Stimulated activated CD4-positive, alpha-beta T cell treated with anti-CD3 and anti-CD28 coated beads, Interleukin-2, amount 100 ng/mL, for 4 hours (primary cell): ENCODE data around the gene MVD.
"Not testable (repeated sequence)": the region's sequence is repeated elsewhere in the genome, so short reads cannot be mapped to it uniquely, and the experiment has no call there.

ENCODE experiments used
- DNase-seq: peaks from one replicate; pipeline ENCODE4 v3.0.0-alpha.2; 2020; ENCODE audit warnings: low read depth

The MVD gene

DNA sequence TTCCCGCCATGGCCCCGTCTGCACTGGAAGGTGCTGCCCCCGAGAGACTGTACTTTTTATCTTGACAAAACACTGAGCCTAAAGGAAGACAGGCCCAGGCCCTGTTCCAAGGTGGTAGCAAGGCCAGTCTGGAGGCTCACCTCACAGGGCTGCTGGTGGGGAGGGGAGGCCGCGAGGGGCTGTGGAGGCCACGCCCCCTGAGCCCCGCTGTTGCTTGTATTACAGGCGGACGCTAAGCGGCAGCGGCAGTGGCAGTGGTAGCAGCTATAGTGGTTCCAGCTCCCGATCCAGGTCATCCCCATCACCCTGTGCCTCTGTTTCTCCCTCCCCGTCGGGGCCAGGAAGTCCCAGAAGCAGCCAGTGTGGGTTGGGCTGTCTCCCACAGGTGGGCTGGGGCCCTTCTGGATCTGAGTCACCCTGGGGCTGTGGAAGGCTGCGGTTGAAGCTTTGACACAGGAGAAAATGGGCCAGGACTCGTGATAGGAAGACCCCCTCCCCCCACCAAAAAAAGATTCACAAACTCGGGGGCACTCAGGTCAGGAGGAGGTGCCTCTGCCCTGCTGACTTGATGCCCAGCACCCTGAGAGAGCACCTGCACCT is 37.8 kb downstream of the MVD start:
- no peak for DNase-seq

- no peak for DNase-seq
Measured at GRCh38 chr16:88624481-88624880, 38.4 kb downstream of the MVD start.

GRCh38 chr16:88623858-88624257 is 39.0 kb downstream of the MVD start:
- DNase-seq, result no peak

- no peak for DNase-seq
Measured at GRCh38 chr16:88622866-88623265, 40.0 kb downstream of the MVD start.

DNA sequence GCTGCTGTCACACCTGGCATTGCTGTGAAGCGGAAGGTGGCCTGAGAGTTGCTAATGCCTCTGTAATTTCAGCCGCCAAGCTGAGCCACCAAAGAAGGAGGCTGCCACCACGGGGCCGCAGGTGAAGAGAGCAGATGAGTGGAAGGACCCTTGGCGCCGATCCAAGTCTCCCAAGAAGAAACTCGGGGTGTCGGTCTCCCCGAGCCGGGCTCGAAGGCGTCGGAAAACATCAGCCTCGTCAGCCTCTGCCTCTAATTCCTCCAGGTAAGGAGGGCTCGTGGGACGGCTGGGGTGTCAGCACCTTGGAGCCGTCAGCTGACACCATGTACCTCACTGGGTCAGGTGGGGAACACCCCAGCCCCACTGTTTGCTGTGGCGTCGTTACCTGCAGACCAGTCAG is 40.8 kb downstream of the MVD start:
- DNase-seq, result no peak

- DNase-seq, result peak; percentile 26
Measured at GRCh38 chr16:88619859-88620815, 42.8 kb downstream of the MVD start.

DNA sequence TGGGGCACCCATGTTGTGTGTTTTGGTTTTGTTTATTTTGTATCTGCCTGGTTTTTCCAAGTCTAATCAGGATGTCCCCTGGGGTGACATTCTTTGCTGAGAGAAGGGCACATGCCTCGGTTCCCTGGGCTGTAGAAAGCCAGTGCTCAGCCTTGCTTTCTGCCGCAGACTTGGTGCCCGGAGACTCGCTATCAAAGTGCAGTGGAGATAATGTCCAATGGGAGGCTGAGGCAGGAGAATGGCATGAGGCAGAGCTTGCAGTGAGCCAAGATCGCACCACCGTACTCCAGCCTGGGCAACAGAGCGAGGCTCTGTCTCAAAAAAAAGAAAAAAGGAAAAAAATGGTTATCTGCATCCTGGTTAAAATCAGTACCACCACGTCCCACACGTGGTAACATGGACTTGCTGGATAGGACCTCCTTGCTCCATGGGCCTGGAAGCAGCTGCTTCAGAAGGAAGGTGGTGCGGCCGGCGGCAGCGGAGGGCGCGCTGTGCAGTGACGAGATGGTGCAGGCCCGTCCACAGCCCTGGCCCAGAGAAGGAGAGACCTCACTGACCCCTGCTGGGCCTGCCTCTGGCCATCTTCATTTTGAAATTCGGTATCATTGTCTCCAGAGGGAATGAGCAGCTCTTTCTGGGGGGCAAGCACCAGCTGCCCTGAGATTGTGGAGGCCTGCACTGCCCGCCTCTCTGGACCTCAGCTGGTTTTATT is 43.8 kb downstream of the MVD start:
- no peak for DNase-seq

GRCh38 chr16:88618182-88618955 is 44.5 kb downstream of the MVD start:
- DNase-seq, result no peak

DNA sequence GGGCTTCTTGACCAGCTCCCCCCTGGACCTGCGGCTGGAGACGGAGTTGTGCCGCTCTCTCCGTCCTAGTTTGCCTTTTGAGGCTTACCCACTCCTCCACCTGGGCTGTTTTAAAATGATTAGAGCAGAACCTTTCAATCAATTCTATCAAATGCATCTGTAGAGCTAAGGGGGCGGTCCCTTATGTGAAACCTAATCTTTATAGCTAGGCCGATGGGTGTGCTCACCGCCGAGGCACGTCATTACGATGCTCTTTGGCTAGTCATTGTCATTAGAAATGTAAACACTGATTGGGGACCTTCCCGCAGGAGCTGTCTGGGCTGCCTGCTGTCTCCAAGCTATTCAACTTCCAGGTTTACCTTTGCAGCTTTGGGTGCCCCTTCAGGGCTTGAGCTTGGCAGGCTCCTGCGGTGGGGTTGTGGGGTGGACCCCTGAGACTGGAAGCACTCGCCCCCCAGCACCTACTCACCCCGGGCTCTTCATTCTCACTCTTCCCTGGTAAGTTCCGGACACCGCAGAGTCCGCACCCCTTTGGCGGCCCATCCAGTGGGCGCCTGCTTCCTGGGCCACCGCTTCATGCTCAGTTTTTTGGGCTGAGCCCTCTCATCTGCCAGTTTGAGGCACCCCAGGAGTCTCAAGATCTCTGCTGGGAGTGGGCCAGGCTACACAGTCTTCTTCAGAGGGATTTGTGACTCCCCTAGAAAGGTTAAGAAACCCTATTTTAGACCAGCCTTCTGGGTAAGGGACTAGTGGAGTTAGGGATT is 45.4 kb downstream of the MVD start:
- no peak for DNase-seq

DNA sequence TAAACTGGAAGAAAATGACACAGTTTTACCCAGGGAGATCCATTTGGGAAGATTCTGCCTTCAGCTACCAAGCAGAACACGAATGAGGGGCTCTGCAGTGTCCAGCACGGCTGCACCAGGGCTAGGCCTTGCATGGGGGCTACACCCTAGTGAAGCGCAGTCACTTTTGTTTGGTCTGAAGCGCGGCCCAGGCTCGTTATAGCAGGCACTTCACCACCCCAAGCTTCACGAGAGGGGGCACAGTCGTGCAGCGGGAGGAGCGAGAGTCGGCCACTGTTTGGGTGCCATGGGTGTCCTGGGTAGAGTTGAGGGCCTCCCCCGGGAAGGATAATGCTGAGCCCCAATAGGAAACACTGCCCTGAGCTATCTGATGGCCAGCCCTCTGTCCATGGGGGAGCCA is 46.2 kb downstream of the MVD start:
- DNase-seq, result no peak

DNA sequence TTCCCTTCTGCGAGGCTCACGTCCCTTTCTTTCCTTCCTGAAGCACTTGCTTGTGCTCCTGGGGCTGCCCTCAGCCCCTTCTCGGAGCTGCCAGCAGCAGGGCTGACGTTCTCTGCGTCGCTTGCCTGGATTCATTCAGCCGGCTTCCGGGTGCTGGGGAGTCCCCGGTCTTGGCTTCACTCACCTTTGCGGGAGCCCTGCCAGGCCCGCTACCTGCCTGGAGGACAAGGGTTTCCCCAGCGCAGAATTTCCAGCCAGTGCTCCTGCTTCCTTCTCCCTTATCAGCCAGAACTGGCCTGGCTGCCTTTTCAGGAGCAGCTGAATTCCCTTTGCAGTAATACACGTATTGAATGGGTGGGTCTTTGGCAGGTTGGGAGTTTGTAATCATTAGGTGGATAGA is 46.6 kb downstream of the MVD start:
- DNase-seq, result no peak

DNA sequence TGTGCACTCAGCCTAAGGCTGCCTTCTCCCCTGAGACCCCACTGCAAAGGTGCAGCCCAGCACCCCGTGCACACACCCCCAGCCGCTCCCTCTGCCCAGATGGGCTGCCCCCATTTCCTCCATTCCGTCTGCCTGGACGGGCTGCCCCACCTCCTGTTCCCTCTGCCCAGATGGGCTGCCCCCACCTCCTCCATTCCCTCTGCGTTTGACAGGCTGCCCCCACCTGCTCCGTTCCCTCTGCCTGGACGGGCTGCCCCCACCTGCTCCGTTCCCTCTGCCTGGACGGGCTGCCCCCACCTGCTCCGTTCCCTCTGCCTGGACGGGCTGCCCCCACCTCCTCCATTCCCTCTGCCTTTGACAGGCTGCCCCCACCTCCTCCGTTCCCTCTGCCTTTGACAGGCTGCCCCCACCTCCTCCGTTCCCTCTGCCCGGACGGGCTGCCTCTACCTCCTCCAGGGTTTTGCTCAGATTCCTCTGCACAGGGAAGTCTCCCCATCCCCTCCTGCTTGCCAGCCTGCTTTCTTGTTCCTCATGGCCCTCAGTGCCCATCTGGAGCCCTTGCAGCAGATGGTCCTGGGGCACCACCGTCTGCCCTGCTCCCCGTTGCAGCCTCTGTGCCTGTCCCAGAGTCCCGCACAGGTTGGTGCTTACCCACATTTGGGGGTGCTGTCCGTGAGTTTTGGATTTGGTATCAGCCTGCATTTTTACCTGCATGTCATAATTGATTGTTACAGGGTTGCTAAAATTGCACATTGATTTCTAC is 47.9 kb downstream of the MVD start:
- no peak for DNase-seq

DNA sequence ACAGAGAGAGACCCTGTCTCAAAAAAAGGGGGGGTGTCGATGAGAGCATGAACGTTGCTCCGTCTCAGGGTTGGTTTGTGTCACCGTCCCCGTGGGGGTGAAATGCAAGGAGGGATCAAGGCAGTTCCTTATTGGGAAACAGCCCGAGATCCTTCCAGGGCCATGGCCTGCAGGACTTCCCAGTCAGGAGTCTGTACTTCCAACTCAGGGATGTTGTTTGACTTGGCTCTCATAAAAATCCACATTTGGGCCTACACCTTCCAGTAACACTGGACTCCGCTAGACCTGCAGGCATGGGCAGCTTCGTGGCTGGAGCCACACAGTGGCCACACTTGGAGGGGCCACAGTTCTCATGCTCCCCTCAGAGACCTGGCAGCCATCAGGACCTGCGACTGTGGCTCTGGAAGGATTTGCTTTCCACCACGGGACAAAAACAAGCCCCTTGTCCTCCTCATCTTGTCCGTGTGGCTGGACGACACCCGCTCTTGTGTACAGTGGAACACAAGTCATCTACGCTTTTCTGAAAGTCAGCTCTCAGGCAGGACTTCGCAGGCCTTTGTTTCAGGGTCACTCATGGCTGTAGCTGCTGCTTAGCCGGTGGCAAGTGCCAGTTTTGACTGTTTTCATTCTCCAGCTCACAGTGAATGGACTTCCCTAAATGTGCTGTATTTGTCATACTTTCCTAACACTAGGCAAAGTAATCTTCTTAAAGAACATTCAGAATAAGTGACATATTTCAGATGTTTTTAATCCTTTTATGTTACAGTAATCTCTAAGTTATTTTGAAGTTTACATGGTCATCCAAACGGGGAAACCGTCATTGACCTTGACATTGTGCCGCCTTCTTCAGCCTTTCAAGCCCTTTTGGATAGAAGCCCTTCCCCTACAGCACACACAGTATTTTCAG is 48.7 kb downstream of the MVD start:
- no peak for DNase-seq

DNA sequence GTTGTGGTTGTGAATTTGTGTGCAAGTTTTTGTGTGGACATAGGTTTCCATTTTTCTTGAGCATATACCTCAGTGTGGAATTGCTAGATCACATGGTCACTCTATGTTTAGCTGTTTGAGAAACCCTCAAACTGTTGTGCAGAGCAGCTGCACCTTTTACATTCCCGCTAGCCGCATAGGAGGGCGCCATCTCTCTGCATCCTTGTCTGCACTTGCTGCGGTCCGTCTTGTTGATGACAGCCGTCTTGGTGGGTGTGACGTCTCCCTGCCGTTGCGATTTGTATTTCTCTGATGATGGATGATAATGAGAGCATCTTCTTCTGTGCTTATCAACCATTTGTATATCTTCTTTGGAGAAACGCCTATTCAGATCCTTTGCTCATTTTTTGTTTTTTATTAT is 49.6 kb downstream of the MVD start:
- DNase-seq, result no peak

- DNase-seq, result no peak
Measured at GRCh38 chr16:88610909-88611812, 51.7 kb downstream of the MVD start.

- DNase-seq, result no peak
Measured at GRCh38 chr16:88610080-88610479, 52.8 kb downstream of the MVD start.

GRCh38 chr16:88609426-88609825 is 53.5 kb downstream of the MVD start:
- not testable (repeated sequence) for DNase-seq

DNA sequence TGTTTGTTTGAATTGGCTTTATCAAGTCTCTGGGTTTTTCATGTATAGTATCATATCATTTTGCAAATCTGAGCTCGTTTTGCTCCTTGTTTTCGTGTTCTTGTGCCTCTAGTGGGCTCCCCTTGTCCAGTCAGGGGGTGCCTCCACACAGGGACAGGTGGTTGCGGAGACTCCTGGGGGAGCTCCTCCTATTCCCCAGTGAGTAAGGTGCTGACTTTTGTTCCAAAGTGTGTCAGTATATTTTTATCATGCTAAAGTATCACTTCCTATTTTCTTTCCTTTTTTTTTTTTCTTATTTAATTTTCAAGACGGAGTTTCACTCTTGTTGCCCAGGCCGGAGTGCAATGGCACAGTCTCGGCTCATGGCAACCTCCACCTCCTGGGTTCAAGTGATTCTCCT is 54.8 kb downstream of the MVD start:
- no peak for DNase-seq
